ENCODE data around the gene UNC5A.

Gene UNC5A

DNA sequence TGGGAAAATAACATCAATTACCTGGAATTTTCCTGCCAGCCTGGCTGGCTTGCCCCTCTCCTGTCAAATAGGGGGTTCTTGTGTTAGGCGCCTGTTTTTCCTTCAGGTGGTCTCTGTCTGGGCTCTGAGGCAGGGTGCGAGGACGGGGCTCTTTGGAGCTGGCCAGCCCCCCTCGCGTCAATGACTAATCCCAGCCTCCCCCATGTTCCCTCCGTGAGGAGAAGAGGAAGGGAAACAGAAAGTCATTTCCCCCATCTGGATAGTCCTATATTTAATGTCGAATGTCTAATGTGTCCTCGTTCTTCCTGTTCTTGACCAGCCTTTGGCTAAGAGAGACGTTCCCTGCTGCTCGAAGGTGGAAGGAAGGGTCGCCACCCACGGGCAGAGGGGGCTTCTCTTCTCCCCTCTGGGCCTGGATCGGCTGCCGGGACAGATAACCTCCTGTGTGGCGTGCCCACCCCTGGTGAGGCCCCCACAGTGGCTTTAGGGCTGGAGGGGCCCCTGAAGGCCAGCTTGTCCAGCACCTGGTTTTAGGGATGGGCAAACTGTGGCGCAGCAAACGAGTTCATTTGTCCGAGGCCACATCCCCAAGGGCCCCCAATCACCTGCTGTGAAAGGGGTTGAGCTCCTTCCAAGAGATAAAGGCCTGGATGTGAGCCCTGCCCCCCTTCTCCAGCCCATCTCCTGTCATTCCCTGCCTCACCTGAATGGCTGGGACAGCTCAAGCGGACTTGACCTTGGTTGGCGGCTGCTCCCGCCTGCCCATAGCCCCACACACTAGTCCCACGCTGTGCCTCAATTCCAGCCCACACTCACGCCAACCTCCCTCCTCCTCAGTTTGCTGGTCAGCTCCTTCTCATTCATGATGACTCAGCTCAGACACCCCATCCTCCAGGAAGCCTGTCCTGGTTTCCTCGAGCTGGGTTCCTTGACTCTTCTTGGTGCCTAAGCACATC, 35.9 kb upstream of the UNC5A start:
- no peak overlapping the region for H3K4me3 ChIP-seq (ENCODE audit: extremely low read depth, insufficient read depth, low read length, poor library complexity, severe bottlenecking)
- no peaks in the 10 kb centered on the region for H3K9me3 ChIP-seq (ENCODE audit: control insufficient read depth, low read length)
- H3K27ac ChIP-seq (ENCODE audit: low read depth, low read length, severe bottlenecking) = no peak overlapping the region
- H3K36me3 ChIP-seq (ENCODE audit: control insufficient read depth, insufficient read depth, low read length) = no peaks in the 10 kb centered on the region
- WGBS, 2 experiments (ENCODE audit: insufficient coverage in 2 of 2) = 47 to 52% methylated on average over 19 to 20 of the region's 24 CpGs
- no peaks in the 10 kb centered on the region for H3K4me1 ChIP-seq (ENCODE audit: control insufficient read depth, insufficient read depth, low read length, poor library complexity, severe bottlenecking)

DNA sequence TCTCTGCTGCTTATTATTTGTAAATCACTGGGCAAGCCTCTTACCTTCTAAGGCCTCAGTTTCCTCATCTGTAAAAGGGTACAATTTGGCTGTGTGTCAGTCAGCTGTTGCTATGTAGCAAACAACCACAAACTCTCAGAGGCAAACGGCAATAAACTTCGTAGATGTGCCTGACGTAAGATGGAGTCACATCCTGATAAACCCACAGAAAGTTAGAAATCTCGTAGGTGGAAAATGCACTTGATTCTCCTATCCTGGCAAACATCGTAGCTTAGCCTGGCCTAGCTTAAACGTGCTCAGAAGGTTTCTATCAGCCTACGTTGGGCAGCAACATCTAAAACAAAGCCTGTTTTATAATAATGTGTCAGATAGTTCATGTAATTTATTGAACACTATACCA, 35.0 kb upstream of the UNC5A start:
- no peaks in the 10 kb centered on the region for H3K4me1 ChIP-seq (ENCODE audit: control insufficient read depth, insufficient read depth, low read length, poor library complexity, severe bottlenecking)
- no peak overlapping the region for H3K4me3 ChIP-seq (ENCODE audit: extremely low read depth, insufficient read depth, low read length, poor library complexity, severe bottlenecking)
- H3K27ac ChIP-seq (ENCODE audit: low read depth, low read length, severe bottlenecking) = no peak overlapping the region
- H3K9me3 ChIP-seq (ENCODE audit: control insufficient read depth, low read length) = no peaks in the 10 kb centered on the region
- WGBS, 2 experiments (ENCODE audit: insufficient coverage in 2 of 2) = 85 to 87% methylated on average over 5 to 6 of the region's 7 CpGs
- no peaks in the 10 kb centered on the region for H3K36me3 ChIP-seq (ENCODE audit: control insufficient read depth, insufficient read depth, low read length)

DNA sequence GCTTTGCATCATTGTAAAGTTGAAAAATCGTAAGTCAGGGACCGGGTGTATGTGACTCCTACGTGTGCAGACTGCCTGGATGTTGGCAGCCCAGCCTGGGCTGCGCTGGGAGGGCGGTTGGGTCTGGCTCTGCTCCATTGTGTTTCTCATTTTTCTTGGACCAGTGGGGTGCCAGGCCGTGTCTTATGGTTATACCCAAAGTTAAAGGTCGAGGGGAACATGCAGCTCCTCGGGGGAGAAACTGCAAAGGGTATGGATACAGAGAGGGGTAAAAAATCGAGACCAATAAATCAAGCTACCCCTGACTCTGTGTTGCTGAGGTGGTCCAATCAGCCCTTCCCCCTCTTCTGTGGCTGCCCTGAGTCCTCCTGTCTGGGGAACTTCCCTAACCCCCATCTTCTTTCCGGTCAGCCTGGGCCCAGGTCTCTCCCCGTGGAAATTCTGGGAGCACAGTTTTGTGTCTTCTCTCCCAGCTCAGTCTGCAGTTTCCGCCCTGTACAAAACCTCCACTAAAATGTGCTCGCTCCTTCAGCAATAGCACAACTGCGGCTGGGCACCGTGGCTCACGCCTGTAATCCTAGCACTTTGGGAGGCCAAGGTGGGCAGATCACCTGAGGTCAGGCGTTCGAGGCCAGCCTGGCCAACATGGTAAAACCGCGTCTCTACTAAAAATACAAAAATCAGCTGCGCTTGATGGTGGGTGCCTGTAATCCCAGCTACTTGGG, 34.1 kb upstream of the UNC5A start:
- Histone ChIP-seq H3K4me1 (ENCODE audit: control insufficient read depth, insufficient read depth, low read length, poor library complexity, severe bottlenecking) (no peaks in the 10 kb centered on the region), H3K27ac (ENCODE audit: low read depth, low read length, severe bottlenecking) (no peak overlapping the region), H3K4me3 (ENCODE audit: extremely low read depth, insufficient read depth, low read length, poor library complexity, severe bottlenecking) (no peak overlapping the region), H3K36me3 (ENCODE audit: control insufficient read depth, insufficient read depth, low read length) (no peaks in the 10 kb centered on the region), H3K9me3 (ENCODE audit: control insufficient read depth, low read length) (no peaks in the 10 kb centered on the region)
- 76 to 87% methylated on average over 14 to 15 of the region's 21 CpGs for WGBS, 2 experiments (ENCODE audit: insufficient coverage in 2 of 2)

DNA sequence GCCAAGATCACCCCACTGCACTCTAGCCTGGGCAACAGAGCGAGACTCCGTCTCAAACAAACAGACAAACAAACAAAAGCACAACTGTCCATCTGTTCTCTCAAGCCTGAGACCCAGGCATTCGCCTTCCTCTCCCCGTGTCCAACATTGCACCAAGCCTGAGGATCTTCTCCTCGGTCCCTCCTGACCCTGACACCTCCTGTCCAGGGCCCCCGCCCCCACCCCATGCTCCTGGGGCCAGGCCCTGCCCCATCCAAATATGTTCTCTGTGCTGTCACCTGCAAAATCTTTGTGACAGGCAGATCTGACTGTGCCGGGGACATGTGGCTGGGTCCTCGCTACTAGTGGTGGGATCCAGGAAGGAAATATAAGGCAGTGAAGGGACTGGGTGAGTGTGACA, 33.4 kb upstream of the UNC5A start:
- no peaks in the 10 kb centered on the region for H3K36me3 ChIP-seq (ENCODE audit: control insufficient read depth, insufficient read depth, low read length)
- H3K9me3 ChIP-seq (ENCODE audit: control insufficient read depth, low read length) = no peaks in the 10 kb centered on the region
- WGBS, 2 experiments (ENCODE audit: insufficient coverage in 2 of 2) = 90 to 94% methylated on average over 7 to 8 of the region's 8 CpGs
- no peak overlapping the region for H3K27ac ChIP-seq (ENCODE audit: low read depth, low read length, severe bottlenecking)
- H3K4me3 ChIP-seq (ENCODE audit: extremely low read depth, insufficient read depth, low read length, poor library complexity, severe bottlenecking) = no peak overlapping the region
- no peaks in the 10 kb centered on the region for H3K4me1 ChIP-seq (ENCODE audit: control insufficient read depth, insufficient read depth, low read length, poor library complexity, severe bottlenecking)

DNA sequence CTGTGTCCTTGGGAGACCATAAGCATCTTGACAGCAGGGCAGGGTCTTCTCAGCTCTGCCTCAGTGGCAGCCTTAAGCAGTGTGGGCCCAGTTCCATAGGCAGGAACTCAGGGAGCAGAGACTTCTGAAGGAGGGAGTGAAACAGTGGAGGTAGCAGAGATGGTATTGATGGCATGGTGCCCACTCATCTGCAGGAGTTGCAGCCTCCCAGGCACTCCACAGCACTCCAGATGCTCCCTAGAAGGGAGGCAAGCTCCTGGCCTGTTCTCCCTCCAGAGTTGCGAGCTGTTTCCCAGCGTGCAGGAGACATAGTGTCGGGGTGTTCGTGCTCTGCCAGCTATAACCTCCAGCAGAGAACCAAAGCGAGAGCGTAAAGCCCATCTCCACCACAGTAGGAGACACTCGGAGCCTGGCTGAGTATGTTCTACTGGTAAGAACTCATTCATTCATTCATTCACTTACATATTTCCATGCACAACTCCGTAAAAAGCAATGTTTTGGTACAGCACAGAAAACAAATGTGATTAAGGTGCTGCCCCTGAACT, 31.4 kb upstream of the UNC5A start:
- no peak overlapping the region for H3K27ac ChIP-seq (ENCODE audit: low read depth, low read length, severe bottlenecking)
- H3K36me3 ChIP-seq (ENCODE audit: control insufficient read depth, insufficient read depth, low read length) = no peaks in the 10 kb centered on the region
- WGBS, 2 experiments (ENCODE audit: insufficient coverage in 2 of 2) = 88 to 95% methylated on average over 7 to 8 of the region's 8 CpGs
- no peak overlapping the region for H3K4me3 ChIP-seq (ENCODE audit: extremely low read depth, insufficient read depth, low read length, poor library complexity, severe bottlenecking)
- H3K9me3 ChIP-seq (ENCODE audit: control insufficient read depth, low read length) = no peaks in the 10 kb centered on the region
- no peaks in the 10 kb centered on the region for H3K4me1 ChIP-seq (ENCODE audit: control insufficient read depth, insufficient read depth, low read length, poor library complexity, severe bottlenecking)

DNA sequence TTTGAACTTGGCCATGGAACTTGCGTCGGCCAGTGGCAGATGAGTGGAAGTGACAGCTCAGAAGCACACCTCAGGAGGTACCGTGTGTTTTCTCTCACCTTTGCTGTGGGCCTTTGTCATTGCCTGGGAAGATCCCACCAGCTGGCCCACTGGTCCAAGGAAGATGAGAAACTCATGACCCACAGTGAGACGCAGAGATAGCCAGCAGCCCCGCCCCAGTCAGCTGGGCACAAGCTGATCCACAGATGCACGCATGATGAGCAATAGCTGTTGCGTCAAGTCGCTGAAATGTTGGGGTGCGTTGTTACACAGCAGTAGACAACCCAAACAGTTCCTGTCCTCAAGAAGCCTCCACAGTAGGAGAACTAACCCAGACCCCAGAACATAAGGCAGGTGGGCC, 30.8 kb upstream of the UNC5A start:
- WGBS, 2 experiments (ENCODE audit: insufficient coverage in 2 of 2) = 95 to 98% methylated on average over 9 of the region's 9 CpGs
- Histone ChIP-seq H3K27ac (ENCODE audit: low read depth, low read length, severe bottlenecking) (no peak overlapping the region), H3K4me3 (ENCODE audit: extremely low read depth, insufficient read depth, low read length, poor library complexity, severe bottlenecking) (no peak overlapping the region), H3K36me3 (ENCODE audit: control insufficient read depth, insufficient read depth, low read length) (no peaks in the 10 kb centered on the region), H3K4me1 (ENCODE audit: control insufficient read depth, insufficient read depth, low read length, poor library complexity, severe bottlenecking) (peaks cover 5% of the 10 kb centered on the region), H3K9me3 (ENCODE audit: control insufficient read depth, low read length) (no peaks in the 10 kb centered on the region)

DNA sequence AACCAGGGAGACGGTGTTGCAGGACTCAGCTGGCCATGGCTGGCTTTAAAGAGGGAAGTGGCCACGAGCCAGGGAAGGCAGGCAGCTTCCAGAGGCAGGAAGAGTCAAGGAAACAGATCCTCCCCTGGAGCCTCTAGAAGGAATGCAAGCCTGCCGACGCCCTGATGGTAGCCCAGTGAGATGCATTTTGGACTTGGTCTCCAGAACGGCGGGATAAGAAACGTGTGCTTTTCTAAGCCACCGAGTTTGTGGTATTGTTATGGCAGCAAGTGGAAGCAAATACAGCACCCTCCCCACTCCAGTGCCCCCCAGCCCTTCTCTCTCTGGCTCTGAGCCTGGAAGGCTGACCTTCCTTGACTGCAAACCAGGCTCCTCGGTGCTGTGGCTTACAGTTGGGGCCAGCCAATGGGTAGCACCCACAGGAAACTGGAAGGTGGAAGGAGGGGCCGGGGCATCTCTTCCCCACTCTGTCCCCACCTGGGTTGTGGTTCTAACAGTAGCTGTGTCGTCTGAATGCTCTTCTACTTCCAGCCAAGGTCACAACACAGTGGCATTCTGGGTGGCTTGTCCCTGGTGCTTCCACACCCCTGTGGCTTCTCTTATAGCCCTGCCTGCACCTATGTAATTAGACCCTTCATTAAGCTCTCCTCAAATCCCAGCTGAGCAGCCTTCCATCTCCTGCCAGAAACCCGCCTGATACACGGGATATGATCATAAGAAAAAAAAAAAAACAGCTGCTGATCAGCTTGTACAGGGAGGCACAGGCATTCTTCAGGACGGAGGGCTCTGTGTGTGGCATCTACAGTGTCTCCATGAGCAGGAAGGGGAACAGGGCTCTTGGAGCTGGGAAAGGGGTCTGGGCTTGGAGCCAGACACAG, 29.9 kb upstream of the UNC5A start:
- Histone ChIP-seq H3K4me1 (ENCODE audit: control insufficient read depth, insufficient read depth, low read length, poor library complexity, severe bottlenecking) (peaks cover 12% of the 10 kb centered on the region), H3K27ac (ENCODE audit: low read depth, low read length, severe bottlenecking) (no peak overlapping the region), H3K4me3 (ENCODE audit: extremely low read depth, insufficient read depth, low read length, poor library complexity, severe bottlenecking) (no peak overlapping the region), H3K9me3 (ENCODE audit: control insufficient read depth, low read length) (no peaks in the 10 kb centered on the region), H3K36me3 (ENCODE audit: control insufficient read depth, insufficient read depth, low read length) (no peaks in the 10 kb centered on the region)
- WGBS, 2 experiments (ENCODE audit: insufficient coverage in 2 of 2) = 82 to 90% methylated on average over 7 to 10 of the region's 14 CpGs

DNA sequence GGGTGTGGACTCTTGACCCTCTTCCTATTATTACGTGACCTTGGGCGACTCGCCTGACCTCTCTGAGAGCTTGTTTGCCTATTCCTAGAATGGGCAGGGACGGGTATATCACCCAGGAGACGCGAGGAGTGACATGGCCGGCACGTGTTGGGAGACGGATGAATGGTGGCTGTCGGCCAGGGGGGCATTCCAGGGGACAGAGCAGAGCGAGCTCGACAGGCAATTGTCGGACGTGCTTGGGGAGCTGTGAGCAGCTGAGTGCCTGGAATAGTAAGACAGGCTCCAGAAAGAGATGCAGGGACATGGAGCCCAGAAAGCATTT, 29.3 kb upstream of the UNC5A start:
- Histone ChIP-seq H3K4me1 (ENCODE audit: control insufficient read depth, insufficient read depth, low read length, poor library complexity, severe bottlenecking) (peaks cover 12% of the 10 kb centered on the region), H3K27ac (ENCODE audit: low read depth, low read length, severe bottlenecking) (no peak overlapping the region), H3K36me3 (ENCODE audit: control insufficient read depth, insufficient read depth, low read length) (no peaks in the 10 kb centered on the region), H3K4me3 (ENCODE audit: extremely low read depth, insufficient read depth, low read length, poor library complexity, severe bottlenecking) (no peak overlapping the region), H3K9me3 (ENCODE audit: control insufficient read depth, low read length) (no peaks in the 10 kb centered on the region)
- 72 to 92% methylated on average over 14 of the region's 14 CpGs for WGBS, 2 experiments (ENCODE audit: insufficient coverage in 2 of 2)

DNA sequence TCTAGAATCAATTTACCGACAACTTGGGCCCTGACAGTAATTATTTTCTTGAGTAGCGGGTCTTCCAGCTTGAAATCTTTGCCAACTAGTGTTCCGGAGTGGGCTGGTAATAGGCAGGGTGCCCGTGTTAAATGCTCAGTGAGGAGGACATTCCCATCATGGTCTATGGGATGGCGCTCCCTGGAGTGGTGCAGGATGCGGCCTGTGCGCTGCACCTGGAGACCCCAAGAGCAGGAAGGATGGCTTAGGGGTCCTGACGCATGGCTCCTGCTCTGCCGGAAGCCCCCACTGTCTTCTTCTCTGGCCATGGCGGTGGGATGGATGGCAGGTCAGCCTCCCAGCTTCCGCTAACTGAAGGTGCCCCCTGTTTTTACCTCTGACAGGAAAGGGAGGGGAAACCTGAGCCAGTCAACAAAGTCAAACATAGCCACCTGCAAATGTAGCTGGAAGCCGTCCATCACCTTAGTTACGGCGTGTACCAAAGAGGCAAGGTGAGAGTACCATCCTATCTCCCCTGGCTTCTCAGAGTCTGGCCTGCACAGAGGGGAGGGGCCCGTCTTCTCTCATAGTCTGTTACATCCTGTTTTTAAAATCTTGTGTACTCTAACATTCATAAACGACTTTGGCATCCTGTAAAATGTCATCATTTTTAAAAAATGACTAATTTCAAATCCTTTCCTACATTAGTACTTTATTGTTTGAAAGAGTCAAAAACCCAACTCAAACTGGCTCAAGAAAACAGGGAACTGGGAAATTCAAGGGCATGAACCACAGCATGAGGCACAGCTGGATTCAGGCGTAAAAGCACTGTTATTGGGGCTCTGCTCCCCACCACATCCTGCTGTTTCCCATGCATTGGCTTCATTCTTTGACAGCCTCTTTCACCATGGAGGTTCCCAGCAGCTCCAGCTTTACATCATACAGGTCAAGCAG, 28.5 kb upstream of the UNC5A start:
- Histone ChIP-seq H3K27ac (ENCODE audit: low read depth, low read length, severe bottlenecking) (no peak overlapping the region), H3K4me1 (ENCODE audit: control insufficient read depth, insufficient read depth, low read length, poor library complexity, severe bottlenecking) (peaks cover 12% of the 10 kb centered on the region), H3K4me3 (ENCODE audit: extremely low read depth, insufficient read depth, low read length, poor library complexity, severe bottlenecking) (no peak overlapping the region), H3K9me3 (ENCODE audit: control insufficient read depth, low read length) (no peaks in the 10 kb centered on the region), H3K36me3 (ENCODE audit: control insufficient read depth, insufficient read depth, low read length) (no peaks in the 10 kb centered on the region)
- 94 to 95% methylated on average over 13 to 14 of the region's 17 CpGs for WGBS, 2 experiments (ENCODE audit: insufficient coverage in 2 of 2)
